HG02938 (cell line): Measurements from ENCODE around the gene CFP.
"Not testable (repeated sequence)": the region's sequence is repeated elsewhere in the genome, so short reads cannot be mapped to it uniquely, and the experiment has no call there.

Experiments
- ATAC-seq: cut with Tn5 transposase; IDR thresholded peaks from one replicate; pipeline ENCODE4 v1.9.1; 2021; ENCODE audit warnings: mild to moderate bottlenecking, moderate library complexity; ENCODE audit not compliant: unreplicated experiment

CFP gene

DNA sequence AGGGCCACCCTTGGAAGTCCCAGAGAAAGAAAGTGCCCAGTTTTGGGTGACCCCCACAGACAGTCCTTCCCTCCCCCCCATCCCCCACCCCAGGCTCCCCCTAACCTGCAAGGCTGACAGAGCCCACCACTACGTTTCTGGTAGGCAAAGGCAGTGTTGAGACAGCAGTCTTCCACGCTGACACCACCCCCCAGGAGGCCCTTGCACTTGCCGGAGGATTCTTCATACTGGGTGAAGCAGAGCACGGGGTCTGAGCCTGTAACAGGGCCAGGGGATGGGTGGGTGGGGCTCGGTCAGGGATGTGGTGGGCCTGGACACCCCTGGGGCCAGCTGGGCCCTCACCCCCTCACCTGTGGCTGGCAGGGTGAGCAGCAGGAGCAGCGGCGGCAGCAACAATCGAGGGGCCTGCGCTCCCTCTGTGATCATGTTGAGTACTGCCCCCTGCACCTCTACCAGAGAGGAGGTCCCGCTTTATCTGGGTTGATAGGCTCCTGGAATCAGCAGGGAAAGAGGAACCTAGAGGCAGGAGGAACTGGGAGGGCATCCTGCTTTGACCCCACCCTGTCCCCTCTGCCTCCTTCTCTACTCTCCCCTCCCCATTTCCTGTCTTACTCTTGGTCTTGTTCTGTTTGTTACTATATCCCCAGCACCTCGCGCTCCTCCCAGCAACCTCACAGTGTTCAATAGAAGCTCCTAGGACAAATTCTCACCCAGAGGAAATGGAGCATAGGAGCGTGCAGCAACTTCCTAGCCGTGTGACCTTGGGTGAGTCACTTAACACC, at the start of gene CFP:
Gene CFP (minus strand): TSS at position 512 of the 782 bp plus-strand sequence. CDS start 86 bp downstream, at position 426.
- ATAC-seq, result no peak

DNA sequence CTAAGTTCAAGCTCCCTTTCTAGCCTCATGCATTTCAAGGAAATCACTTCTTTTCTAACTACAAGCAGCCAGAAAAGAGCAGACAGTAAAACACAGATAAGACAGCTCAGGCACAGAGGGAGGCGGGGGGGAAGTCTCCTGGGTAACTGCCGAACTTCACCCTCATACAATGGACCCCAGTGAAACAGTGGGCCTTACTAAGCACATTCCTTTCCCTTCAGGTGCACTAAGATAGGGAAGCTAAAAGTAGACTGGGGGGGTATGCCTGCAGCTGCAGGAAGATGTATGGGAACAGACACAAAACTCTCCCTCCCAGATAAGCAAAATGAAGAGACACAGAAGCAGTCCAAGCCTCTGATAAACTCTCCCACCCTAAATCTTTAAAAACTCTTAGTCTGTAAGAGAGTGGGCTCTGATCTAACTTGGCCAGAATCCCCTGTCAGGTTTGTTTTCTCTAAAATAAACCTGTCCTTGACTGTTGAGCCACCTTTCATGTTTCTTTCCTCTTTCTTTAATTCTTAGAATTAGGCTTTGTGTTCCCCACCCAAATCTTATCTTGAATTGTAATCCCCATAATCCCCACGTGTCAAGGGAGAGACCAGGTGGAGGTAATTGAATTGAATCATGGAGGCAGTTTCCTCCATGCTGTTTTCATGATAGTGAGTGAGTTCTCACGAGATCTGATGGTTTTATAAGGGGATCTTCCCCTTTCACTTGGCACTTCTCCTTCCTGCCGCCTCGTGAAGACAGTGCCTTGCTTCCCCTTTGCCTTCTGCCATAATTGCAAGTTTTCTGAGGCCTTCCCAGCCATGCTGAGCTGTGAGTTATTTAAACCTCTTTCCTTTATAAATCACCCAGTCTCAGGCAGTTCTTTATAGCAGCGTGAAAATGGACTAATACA, 46.5 kb upstream of the CFP start:
- ATAC-seq, result not testable (repeated sequence)

- no peak for ATAC-seq
These were observed 45.0 kb upstream of the CFP start for GRCh38 chrX:47674776-47675175.

- not testable (repeated sequence) for ATAC-seq
These were observed 36.1 kb upstream of the CFP start for GRCh38 chrX:47665797-47666196.

DNA sequence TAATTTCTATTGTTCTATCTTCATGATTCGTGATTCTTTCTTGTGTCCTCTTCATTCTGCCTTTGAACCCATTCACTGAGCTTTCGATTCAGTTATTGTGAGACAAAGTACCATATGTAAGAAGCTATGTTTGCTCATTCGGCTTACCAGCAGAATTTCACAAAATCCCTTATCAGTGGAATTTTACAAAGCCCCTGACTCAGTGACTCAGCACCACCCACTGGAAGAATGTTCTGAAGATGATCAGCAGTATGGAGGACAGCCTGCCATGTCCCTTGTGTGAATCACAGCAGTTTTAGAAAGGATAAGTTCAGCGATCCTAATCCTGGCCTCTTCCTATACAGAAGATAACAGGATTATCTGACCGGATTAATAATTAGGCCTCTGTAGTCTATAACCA, 35.0 kb upstream of the CFP start:
- ATAC-seq, result no peak

DNA sequence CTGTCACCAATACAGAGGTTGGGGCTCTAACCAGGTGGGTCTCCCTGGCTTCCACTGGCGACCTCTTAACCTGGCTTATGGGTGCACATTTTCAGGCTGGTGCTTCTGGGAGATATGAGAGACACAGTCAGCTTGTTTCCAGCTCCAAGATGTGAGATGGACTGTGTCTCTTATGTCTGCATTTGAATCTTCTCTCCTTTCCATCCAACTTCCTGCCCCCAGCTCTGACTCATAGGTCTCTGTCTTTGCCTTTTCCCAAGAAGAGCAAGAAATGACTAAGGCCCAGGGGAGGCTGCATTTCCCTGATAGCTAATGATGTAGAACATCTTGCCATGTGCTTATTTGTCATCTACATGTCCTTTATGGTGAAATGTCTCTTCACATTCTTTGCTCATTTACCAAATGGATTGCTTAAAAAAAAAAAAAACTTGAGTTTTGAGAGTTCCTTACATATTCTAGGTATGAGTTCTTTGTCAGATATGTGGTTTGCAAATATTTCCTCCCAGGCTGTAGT, 32.5 kb upstream of the CFP start:
- ATAC-seq, result no peak

- no peak for ATAC-seq
These were observed 31.8 kb upstream of the CFP start for GRCh38 chrX:47661539-47661938.

DNA sequence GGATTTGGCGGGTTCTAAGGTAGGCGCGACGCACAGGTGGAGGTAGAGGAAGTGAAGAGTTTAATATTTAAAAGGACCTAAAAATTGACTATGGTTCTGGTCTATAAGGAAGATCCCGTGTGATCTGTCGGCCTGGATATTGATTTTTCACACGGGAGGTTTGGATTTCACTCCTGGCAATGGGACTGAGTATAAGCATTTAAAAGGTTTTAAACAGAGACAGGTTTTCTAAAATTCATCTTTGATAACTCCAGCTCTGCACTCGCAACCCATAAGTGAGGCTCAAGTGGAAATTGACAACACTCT, 29.6 kb upstream of the CFP start:
- ATAC-seq, result no peak

DNA sequence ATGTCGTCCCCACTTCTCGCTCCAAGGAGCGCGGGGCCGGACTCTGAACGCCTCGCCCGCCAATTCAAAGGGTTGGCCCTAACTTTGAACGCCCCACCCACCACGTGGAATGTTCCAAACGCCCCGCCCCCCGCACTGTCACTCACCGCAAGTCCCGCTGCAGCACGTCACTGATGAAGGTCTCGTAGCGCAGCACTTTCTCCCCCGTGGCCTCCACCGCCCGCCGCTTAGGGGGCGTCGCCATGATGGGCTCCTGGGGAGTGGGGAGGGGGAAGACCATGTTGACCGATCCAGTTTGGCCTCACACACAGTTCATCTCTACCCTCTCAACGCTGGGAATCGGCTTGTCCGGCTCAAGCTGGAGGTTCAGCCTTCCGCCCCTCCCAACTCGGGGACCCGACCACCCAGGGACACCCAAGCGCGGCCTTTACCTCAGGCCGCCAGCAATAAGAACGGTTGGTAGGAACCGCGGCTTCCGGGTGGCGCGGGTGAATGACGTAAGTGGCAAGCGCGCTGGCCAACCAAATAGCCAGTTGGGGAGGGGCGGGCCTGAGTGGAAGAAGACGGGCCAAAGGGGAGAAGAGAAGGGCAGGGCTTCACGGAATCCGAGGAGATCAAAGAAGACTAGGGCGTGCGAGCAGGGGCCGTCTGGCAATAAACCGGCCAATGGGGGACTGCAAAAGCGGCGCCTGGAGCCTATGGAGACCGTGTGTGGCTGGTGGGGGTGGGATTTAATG, 29.1 kb upstream of the CFP start, which contains the start of gene UXT:
Gene UXT (minus strand): TSS at position 497 of the 737 bp plus-strand sequence. CDS start 253 bp downstream, at position 244.
- ATAC-seq, result peak; percentile 77

GRCh38 chrX:47658301-47658683, 28.6 kb upstream of the CFP start:
- no peak for ATAC-seq

DNA sequence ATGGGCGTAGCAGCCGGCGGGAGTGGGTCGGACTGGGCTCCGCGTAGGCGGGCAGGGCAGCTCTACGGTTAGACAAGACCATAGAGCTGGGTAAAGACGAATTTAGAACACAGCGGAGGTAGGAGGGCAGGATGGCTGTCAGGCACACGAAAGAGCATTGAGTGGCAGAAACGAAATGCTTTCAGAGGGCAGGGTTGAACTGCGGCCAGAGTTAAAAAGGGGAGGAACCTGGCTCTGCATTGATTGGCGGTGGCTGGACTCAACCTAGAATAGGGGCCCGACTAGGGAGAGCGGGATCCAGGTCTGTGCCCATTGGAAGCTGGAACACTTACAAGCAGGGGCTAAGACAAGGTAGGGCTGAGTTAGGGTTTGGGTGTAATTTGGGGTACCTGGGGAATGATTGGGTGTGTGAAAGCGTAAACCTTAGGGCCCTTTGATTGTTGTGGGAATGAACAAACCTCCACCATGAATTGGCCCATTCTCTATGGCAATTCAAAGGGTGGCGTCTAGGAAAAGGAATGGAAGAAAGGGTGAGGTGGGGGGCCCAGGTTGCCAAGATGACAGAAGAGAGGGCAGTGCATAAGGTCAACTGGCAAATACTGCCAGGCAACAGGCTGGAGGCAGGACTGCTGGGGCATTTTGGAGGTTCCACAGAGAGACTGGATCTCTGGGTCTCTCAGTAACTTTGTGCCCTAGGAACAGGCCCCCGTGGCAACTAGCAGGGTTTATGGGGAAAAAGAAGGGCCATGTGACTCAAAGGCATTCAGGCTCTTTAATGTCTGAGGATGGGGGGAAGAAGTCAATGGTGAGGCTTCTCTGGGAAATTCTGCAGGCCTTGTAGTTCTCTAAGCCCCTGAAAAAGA, 21.5 kb upstream of the CFP start:
- ATAC-seq, result no peak

DNA sequence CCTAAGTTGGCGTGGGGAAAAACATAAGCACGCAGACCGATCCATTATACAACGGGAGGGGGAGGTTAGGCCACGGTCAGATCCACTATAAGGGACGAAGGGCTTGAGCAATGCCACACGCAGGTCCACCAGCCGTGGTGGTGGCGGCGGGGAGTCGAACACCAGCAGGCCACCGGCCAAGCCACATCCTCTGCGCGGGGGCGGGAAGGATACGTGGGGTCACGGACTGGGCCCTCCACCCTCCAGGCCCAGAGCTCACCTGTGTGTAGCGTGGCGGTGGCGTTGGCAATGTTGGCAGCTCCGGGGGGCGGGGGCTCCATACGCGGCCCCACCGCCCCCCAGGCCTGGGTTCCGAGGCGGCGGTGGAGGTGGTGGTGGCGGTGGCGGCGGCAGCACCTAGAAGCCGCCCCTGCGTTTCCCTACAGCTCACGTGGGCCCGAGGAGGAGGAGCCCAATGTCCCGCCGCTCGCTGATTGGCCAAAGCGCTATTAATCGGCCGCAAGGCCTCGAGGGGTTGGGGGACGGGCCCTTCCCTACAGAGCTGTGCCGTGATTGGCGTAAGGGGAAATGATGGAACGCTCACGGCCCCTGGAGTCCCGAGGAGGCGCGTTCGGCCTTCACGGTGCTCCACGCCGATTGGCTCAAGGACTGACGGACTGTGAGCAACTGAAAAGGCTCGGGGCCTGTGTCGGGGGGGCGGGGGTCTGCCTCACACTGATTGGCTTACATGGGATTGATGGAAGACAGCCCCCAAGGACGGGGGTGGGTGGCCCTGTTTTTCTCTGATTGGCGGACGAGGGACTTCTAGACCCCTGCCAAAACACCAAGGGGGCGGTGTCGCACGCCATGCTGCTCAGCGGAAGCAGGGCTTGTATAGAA, 20.7 kb upstream of the CFP start, which contains the start of gene ELK1:
Gene ELK1 (minus strand): TSS at position 400 of the 879 bp plus-strand sequence. CDS start 9,122 bp downstream, outside the sequence.
- peak; percentile 85 for ATAC-seq

DNA sequence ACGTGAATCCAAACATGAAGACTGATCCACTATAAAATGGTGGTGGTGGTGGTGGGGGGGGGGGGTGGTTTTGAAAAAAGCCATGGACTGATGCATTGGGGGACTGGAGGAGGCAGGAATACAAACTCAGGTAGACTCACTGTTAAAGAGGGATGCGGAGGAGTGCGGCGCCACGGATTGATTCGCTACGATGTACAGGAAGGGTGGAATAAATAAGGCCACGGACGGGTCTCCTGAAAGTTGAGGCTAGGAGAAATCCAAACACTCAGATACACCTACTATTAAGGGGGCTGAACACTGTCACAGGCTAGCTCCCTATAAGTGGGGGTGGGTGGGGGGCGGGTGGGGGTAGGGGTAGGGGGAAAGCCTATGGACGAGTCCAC, 20.0 kb upstream of the CFP start:
- ATAC-seq, result no peak

GRCh38 chrX:47649271-47649670, 19.5 kb upstream of the CFP start:
- ATAC-seq, result no peak

DNA sequence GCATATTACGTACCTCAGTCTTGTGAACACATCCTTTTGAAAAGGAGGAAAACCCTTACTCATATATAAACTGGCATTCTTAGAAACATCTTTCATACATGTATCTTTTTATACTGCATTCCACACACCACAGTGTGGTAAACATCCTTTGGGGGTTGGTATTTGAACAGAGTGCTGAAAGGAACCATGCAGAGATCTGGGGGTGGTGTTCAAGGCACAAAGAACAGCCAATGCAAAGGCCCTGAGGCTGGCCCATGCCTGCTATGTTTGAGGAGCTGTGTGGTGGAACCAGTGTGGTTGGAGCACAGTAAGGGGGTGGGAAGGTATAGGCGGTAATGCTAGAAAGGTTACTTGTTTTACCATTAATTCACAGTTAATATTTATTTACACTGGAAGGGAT, 18.6 kb upstream of the CFP start:
- no peak for ATAC-seq

DNA sequence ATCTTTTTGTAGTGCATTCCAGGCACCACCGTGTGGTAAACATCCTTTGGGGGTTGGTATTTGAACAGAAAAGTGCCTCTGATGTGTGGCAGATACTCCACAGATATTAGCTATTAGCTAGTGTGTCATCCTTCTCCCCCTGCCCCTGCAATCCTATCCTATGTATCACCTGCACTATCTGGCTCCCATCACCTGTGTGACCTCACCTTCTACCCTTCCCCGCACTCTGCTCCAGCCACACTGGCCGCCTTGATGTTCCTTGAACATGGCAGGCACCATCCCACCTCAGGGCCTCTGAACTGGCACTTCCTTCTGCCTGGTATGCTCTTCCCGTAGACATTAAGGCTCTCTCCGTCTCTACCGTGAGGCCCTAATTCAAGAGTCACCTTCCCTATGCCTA, 16.9 kb upstream of the CFP start:
- ATAC-seq, result no peak

GRCh38 chrX:47645530-47645929, 15.8 kb upstream of the CFP start:
- no peak for ATAC-seq

DNA sequence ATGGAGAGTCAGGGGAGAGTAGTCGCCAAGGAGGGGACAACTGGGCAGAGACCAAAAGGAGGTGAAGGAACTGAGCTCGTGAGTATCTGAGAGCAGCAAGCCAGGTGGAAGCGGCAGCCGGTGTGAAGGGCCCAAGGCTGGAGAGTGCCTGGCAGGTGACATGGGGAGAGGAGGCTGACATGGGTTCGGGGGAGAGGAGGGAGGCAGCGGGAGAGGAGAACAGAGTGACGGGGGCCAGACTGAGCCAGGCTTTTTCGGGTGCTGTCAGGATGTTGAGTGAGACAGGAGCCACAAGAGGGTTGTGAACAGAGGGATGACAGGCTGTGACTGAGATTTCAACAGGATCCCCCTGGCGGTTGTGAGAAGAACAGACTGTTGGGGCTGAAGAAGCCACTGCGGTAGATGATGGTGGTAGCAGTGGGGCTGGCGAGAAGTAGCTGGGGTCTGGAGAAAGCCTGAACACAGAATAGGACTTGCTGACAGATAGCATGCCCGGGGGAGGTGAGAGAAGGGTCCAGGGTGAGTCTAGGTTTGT, 14.9 kb upstream of the CFP start:
- ATAC-seq, result no peak

DNA sequence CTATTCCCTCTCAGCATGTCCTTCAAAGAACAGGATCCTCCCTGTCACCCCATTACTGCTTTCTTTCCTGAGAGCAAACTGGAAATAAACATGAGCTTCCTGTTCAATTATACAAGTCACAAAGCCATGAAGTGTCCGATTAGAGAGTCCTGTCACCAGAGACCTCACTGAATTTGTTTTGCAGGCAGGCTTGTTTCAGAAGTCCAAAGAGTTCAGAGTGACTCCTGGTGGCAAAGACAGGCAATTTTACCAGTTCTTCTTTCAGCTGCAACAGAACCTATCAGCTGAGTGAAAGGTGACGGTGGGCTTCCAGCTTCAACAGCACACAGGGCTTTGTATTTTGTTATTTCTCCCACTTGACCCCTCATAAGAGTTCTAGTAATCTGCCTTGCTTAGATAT, 14.2 kb upstream of the CFP start:
- ATAC-seq, result no peak
